Adipose tissue (tissue), 3 donors: ENCODE data around the gene FTSJ1. TPM values are rescaled to one million over a fixed set of nuclear protein-coding genes. Genes with fewer than 3 reads are reported as not detected.
"Not testable (repeated sequence)": the region's sequence is repeated elsewhere in the genome, so short reads cannot be mapped to it uniquely, and the experiment has no call there.

Experiments
- H3K27ac ChIP-seq: one replicate; pipeline ENCODE4 v1.5.1; 2013; ENCODE audit warnings: low read depth, low read length
- WGBS, 3 donors: extraction: QIAGEN DNeasy Blood & Tissue Kit; methylation state at CpG; one replicate each; pipeline ENCODE4 v1.1.7; 2013; 5-methylcytosine and 5-hydroxymethylcytosine counted together
- polyA plus RNA-seq, 3 donors: library from polyadenylated mRNA; stranded (reverse); fragments of 200-250 nt; gene quantifications; one replicate each; pipeline ENCODE4 v1.2.3, GENCODE V29; 2013
- donor health status: healthy with polysubstance abuse.
- donor health status: Bipolar disorder and iron deficiency.
- donor health status: healthy.

Gene FTSJ1
- polyA plus RNA-seq, 3 donors = 22.3 to 43.7 (median 30.7) TPM

DNA sequence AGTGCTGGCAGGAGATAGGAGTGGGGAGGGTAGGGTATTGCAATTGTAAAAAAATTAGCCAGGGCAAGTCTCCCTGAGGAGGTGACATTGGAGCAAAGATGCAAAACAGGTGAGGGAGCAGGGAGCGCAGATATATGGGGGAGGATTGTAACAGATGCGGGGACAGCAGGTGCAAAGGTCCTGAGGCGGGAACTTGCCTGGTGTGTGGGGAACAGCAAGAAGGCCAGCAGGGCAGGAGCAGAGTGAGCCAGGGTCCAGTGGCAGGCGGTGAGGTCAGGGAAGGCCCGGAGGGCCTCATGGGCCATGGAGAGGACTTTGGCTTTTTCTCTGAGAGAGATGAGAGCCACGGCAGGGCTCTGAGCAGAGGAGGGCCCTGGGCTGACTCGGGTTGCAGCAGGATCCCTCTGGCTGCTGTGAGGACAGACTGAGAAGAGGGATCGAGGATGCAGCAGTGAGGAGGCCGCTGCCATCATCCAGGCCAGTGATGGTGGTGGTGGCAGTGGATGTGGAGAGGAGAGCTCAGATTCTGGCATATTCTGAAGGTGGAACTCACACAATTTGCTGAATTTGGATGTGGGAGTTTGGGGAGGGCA is 39.0 kb downstream of the FTSJ1 start:
- no peak overlapping the region for H3K27ac ChIP-seq
- 91 to 94% (median 94%) methylated on average over 6 to 9 of the region's 9 CpGs for WGBS, 3 donors

DNA sequence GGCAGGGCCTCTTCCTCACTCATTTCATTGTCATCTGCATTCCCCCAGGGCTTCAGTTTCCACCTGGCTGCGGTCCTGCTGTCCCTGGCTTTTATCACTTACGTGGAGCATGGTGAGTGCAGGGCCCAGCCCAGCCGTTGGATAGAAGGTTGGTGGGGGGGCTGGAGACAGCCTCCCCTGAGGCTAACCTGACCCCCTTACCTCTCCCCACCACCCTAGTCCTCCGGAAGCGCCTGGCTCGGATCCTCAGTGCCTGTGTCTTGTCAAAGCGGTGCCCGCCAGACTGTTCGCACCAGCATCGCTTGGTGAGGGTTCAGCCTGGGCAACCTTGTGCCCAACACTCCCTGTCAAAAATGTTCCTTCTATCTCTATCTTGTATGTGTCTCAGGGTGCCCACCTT is 39.8 kb downstream of the FTSJ1 start:
- no peak overlapping the region for H3K27ac ChIP-seq
- 88 to 100% (median 94%) methylated on average over 2 to 10 of the region's 10 CpGs for WGBS, 3 donors

DNA sequence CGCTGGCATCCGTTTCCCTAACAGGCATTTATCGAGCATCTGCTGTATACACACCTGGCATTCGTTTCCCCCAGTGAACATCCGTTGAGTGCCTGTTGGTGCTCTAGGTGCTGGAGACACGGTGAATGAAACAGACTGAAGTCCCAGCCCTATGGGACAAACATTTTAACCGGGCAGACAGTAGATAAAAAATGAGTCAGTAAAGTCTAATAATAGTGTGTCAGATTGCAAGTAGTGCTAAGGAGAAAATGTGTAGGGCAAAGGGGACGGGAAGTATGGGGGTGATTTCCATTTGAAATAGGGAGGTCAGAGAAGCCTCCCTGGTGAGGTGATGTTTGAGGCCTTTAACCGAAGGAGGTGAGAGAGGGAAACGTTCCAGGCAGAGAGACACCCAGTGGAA is 40.3 kb downstream of the FTSJ1 start:
- H3K27ac ChIP-seq = no peak overlapping the region
- WGBS, 3 donors = 73 to 86% (median 84%) methylated on average over 10 of the region's 10 CpGs

DNA sequence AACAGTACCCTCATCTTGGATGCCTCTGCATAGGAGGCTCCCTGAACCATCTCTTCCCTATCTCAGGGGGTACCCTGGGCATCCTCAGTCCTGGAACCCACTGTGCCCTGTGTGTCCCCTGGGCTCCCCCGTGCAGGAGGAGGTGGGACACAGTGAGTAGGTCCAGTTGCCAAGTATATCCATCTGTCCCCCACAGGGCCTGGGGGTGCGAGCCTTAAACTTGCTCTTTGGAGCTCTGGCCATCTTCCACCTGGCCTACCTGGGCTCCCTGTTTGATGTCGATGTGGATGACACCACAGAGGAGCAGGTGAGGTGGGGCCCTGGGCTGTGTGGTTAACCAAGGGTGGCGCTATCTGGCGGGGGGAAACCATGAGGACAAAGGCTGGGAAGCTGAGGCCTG is 41.0 kb downstream of the FTSJ1 start:
- H3K27ac ChIP-seq = no peak overlapping the region
- 76 to 89% (median 84%) methylated on average over 5 of the region's 5 CpGs for WGBS, 3 donors

DNA sequence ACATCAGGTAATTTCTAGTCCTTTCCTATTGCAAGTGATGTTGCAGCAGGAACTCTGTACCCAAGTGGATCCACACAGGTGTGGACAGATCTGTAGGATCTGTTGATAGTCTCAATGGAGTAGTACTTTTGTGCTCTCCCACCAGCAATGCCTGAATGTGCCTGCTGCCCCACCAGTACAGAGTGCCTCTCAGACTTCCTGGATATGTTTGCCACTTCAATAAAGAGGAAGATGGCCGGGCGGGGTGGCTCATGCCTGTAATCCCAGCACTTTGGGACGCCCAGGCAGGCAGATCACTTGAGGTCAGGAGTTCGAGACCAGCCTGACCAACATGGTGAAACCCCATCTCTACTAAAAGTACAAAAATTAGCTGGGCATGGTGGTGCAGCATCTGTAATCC is 43.5 kb downstream of the FTSJ1 start:
- 57 to 93% (median 60%) methylated on average over 4 of the region's 4 CpGs for WGBS, 3 donors

DNA sequence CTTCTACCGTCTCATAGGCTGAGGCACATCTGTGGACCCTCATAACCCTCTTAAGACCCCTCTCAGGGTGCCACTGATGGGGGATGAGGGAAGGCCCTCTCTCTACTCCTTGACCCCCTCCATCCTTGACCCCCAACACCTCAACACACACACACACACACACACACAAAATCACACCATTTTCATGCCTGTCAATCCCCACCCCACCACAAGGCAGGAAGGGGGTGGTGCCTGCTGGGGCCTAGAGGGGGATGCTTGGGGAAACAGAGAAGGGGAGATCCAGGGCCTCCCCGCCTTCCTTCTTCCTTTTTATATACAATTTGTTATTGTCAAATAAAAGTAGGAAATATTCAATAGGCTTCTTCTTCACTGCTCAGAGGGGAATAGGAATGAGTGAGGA is 44.5 kb downstream of the FTSJ1 start:
- no peak overlapping the region for H3K27ac ChIP-seq
- 75 to 100% (median 80%) methylated on average over 1 to 2 of the region's 2 CpGs for WGBS, 3 donors

More for the DNA sequence above, 43.5 kb downstream of the FTSJ1 start:
- H3K27ac ChIP-seq = not testable (repeated sequence)

DNA sequence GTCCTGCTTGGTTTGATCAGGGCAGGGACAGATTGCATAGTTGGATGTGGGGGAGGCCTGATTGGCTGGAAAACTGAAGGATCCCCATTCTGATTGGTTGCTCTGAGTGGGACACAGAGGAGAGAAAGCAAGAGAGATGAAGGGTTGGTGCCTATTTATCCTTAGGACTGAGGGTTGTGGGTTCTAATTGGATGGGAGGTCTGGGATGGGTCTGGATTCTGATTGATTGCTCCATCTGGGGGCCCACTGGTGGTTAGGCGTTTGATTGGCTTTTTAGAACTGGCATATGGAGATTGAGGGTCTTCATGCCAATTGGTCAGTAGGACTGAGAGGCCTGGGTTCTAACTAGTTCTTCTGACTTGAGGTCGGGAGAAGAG is 45.0 kb downstream of the FTSJ1 start:
- no peak overlapping the region for H3K27ac ChIP-seq
- 7 to 48% (median 39%) methylated on average over 2 of the region's 2 CpGs for WGBS, 3 donors

DNA sequence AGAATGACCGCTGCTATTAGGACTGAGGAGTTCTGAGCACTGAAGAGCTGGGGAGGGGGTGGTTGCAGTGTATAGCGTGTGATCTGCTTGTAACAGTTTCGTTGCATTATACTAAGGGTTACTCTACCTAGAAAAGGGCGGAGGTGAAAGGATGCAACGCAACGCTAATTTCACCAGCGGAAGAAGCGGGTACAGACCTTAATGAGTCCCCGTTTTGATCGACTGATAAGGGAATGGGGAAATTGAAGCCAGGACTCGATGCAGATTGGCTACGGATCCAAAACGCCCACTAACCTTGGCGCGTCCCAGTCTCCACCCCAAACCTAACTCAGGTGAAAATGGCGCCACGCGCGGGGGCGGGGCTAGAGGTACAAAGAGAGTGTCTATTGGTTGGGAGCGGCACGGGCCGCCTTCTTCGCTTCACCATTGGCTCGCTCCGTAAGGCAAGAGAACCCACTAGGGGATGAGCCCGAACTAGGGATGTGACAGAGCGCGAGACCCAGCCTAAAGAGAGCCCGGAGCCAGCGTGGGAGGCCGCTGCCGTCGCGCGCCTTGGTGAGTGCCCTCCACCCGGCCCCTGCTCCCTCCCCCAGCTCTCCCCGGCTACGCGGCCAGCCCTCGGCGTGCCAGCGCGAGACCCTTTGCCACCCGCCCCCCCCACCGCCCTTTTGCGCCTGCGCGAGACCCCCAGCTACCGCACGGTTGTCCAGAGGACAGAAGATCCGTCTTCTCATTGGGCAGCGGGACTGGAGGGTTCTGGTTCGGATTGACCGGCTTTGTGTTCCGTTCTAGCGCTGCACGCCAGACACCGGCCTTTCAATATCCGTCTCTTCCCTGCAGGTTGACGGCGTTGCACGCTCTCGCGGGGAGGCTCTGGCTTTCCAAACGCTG is 45.6 kb downstream of the FTSJ1 start, which contains the start of gene EBP:
EBP (plus strand) TSS at position 456 of the 891 bp plus-strand sequence. CDS start 1,964 bp downstream, outside the sequence.
- WGBS, 3 donors = 1 to 33% (median 1%) methylated on average over 37 to 66 of the region's 66 CpGs
- no peak within 1 kb of the TSS for H3K27ac ChIP-seq

DNA sequence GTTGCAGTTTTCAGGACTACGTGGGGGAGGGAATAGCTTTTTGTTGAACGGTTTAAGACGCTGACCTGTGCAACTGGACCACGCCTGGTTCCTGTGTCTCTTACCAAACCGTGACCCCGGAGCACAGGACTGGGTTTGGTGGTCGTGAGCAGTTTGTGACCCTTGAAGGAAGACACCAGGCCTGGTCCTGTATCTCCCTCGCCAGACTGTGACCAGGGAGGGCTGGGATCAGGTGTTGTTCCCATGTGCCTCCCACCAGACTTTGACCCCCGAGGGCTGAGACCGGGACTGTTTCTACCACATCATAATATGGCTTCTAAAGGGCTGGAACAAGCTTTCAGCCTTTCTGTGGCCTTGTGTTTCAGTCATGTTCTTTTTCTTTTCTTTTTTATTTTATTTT is 46.3 kb downstream of the FTSJ1 start:
- no peak overlapping the region for H3K27ac ChIP-seq
- 0 to 39% (median 8%) methylated on average over 10 of the region's 10 CpGs for WGBS, 3 donors

DNA sequence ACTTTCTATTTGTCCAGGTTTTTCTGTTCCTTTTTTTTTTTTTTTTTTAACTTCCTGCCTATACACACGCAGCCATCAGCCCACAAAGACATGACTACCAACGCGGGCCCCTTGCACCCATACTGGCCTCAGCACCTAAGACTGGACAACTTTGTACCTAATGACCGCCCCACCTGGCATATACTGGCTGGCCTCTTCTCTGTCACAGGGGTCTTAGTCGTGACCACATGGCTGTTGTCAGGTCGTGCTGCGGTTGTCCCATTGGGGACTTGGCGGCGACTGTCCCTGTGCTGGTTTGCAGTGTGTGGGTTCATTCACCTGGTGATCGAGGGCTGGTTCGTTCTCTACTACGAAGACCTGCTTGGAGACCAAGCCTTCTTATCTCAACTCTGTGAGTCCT is 47.7 kb downstream of the FTSJ1 start:
- H3K27ac ChIP-seq = no peak overlapping the region
- WGBS, 3 donors = 84 to 89% (median 85%) methylated on average over 12 of the region's 12 CpGs

DNA sequence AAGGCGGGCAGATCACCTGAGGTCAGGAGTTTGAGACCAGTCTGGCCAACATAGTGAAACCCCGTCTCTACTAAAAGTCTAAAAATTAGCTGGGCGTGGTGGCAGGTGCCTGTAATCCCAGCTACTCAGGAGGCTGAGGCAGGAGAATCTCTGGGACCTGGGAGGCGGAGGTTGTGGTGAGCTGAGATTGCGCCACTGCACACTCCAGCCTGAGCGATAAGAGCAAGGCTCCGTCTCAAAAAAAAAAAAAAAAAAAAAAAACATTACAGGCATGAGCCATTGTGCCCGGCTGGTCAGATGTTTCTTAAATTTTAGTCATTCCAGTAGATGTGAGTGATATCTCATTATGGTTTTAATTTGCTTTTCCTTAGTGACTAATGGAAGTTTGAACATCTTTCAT is 49.9 kb downstream of the FTSJ1 start:
- 84 to 92% (median 84%) methylated on average over 7 to 8 of the region's 8 CpGs for WGBS, 3 donors

DNA sequence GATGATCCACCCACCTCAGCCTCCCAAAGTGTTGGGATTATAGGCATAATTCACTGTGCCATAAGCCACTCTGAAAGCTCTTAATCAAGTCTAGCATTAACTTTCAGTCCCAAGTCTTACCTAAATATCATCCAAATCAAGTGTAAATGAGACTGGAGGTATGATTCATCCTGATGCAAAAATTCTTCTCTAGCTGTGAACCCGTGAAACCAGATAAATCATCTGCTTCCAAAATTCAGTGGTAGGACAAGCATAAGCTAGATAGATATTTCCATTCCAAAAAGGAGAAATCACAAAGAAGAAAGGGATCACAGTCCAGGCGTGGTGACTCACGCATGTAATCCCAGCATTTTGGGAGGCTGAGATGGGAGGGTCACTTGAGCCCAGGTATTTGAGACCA is 54.7 kb downstream of the FTSJ1 start:
- 86 to 93% (median 90%) methylated on average over 3 of the region's 3 CpGs for WGBS, 3 donors
- no peak overlapping the region for H3K27ac ChIP-seq

More for the DNA sequence above, 49.9 kb downstream of the FTSJ1 start:
- not testable (repeated sequence) for H3K27ac ChIP-seq

DNA sequence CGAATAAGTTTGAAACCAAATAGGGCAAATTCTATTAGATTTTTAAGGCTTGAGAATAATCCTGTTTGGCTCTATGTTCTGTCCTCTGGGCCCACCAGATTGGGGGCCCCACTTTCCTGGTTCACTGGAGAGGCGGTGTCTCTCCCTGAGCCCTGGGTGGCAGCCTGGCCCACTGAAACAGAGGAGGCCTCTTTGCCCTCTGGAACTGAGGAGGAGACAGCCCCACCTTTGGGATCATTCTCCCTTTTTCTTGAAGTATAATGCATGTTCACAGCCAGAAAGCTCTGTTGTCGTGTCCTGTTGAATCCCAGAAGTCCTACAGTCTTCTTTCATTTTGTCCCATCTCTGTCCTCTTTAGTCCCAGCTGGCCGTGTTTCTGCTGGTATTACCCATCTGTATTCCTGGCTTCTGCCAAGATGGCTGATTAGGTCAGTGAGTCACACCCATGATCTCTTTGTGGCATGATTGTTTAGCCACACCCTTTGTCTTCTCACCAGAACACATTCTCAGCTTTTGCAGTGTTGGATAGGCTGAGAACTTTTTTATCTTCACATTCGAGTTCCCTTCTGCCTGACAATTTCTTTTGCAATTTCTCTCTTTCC is 55.5 kb downstream of the FTSJ1 start:
- 61 to 68% (median 61%) methylated on average over 4 to 5 of the region's 5 CpGs for WGBS, 3 donors
- H3K27ac ChIP-seq = no peak overlapping the region

DNA sequence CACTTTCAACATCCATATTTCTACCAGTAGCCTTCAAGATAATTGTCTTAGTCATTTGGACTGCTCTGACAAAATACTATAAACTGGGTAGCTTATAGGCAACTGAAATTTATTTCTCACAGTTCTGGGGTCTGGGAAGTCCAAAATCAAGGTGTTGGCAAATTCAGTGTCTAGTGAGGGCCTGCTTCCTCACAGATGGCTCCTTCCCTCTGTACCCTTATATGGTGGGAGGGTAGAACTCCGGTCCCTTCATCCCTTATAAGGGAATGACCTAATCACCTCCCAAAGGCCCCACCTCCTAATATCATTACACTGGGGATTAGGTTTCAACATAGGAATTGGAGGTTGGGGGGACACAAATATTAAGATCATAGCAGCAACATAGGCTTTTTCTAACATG is 56.2 kb downstream of the FTSJ1 start:
- 61 to 76% (median 67%) methylated on average over 1 of the region's 1 CpG for WGBS, 3 donors
- no peak overlapping the region for H3K27ac ChIP-seq

DNA sequence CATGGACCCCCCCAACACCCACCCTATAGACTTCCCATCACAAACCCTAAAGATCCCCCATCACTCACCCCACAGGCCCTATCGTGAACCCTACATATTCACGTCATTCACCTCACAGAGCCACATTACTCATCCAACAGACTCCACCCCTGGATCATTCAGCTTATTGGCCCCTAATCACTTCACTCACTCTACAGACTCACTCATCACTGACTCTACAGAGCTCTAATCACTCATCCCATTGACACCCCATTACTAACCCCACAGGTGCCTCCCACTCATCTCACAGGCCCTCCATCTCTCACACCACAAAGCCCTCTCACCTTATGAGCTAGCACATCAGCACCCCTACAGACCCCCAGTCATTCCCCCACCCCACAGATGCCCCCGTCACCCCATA is 57.2 kb downstream of the FTSJ1 start:
- 85 to 100% (median 100%) methylated on average over 1 to 3 of the region's 3 CpGs for WGBS, 3 donors
- H3K27ac ChIP-seq = no peak overlapping the region

Other genes starting within 250 kb of the FTSJ1 start
- gene SSX1, start 220.8 kb upstream of the FTSJ1 start, polyA plus RNA-seq = not detected
- not detected for gene SSX3, start 119.5 kb upstream of the FTSJ1 start, polyA plus RNA-seq
- not detected for gene SSX4, start 92.7 kb upstream of the FTSJ1 start, polyA plus RNA-seq
- gene SSX4B, start 64.2 kb upstream of the FTSJ1 start, polyA plus RNA-seq = not detected
- gene SLC38A5, start 5.9 kb upstream of the FTSJ1 start, polyA plus RNA-seq = 100 to 1,000 TPM in 1 of 3 donors, 1 to 10 TPM in 2; 4.3 to 222 (median 6.5) TPM
- 1 to 10 TPM; 4.8 to 9.2 (median 5.6) TPM for gene PORCN, start 32.8 kb downstream of the FTSJ1 start, polyA plus RNA-seq
- 10 to 100 TPM; 35.9 to 47.2 (median 38.4) TPM for gene EBP, start 45.6 kb downstream of the FTSJ1 start, polyA plus RNA-seq
- gene TBC1D25, start 63.5 kb downstream of the FTSJ1 start, polyA plus RNA-seq = 10 to 100 TPM in 1 of 3 donors, 1 to 10 TPM in 2; 5.5 to 11.7 (median 7.6) TPM
- 100 to 1,000 TPM; 121 to 291 (median 164) TPM for gene RBM3, start 98.3 kb downstream of the FTSJ1 start, polyA plus RNA-seq
- gene WDR13, start 121.3 kb downstream of the FTSJ1 start, polyA plus RNA-seq = 100 to 1,000 TPM; 143 to 172 (median 170) TPM
- gene WAS, start 207.6 kb downstream of the FTSJ1 start, polyA plus RNA-seq = 10 to 100 TPM in 1 of 3 donors, 1 to 10 TPM in 2; 1.6 to 11.7 (median 9.6) TPM
- 1 to 10 TPM; 2.8 to 5.7 (median 2.9) TPM for gene SUV39H1, start 220.5 kb downstream of the FTSJ1 start, polyA plus RNA-seq